CD4-positive, alpha-beta T cell treated with Interleukin-4 for 4 hours (primary cell): ENCODE results near the gene FCER1G.
A peak's percentile ranks its signal among the peaks of the same experiment; 100 is the strongest.
"Not testable (repeated sequence)": the region's sequence is repeated elsewhere in the genome, so short reads cannot be mapped to it uniquely, and the experiment has no call there.

Source experiments
- DNase-seq: peaks from one replicate; pipeline ENCODE4 v3.0.0-alpha.2; 2020

Gene FCER1G

GRCh38 chr1:161235957-161236775 is 21.1 kb downstream of the FCER1G start:
- DNase-seq = no peak

GRCh38 chr1:161238039-161238473 is 23.0 kb downstream of the FCER1G start, which contains the start of gene NR1I3:
NR1I3 (minus strand) TSS chr1:161238203; CDS start chr1:161236565, 1,638 bp downstream.
- no peak for DNase-seq

- no peak for DNase-seq
These were observed 26.6 kb downstream of the FCER1G start for GRCh38 chr1:161241682-161242081.

- DNase-seq = no peak
These were observed 27.2 kb downstream of the FCER1G start for GRCh38 chr1:161242313-161242712.

- DNase-seq = no peak
These were observed 29.8 kb downstream of the FCER1G start for GRCh38 chr1:161244888-161245287.

- not testable (repeated sequence) for DNase-seq
These were observed 35.0 kb downstream of the FCER1G start for GRCh38 chr1:161250100-161250499.

- DNase-seq = no peak
These were observed 35.7 kb downstream of the FCER1G start for GRCh38 chr1:161250829-161251228.

GRCh38 chr1:161251579-161251978 is 36.5 kb downstream of the FCER1G start:
- no peak for DNase-seq

- DNase-seq = not testable (repeated sequence)
These were observed 40.2 kb downstream of the FCER1G start for GRCh38 chr1:161255302-161255701.

- DNase-seq = not testable (repeated sequence)
These were observed 40.9 kb downstream of the FCER1G start for GRCh38 chr1:161255955-161256520.

GRCh38 chr1:161257109-161257508 is 42.0 kb downstream of the FCER1G start:
- not testable (repeated sequence) for DNase-seq

- DNase-seq = peak; percentile 10
These were observed 43.6 kb downstream of the FCER1G start, which contains the start of gene PCP4L1 for GRCh38 chr1:161258439-161259344. PCP4L1 (plus strand) TSS chr1:161258745; CDS start chr1:161258975, 230 bp downstream.

GRCh38 chr1:161259345-161259702 is 44.2 kb downstream of the FCER1G start:
- DNase-seq = no peak

- DNase-seq = no peak
These were observed 44.7 kb downstream of the FCER1G start for GRCh38 chr1:161259765-161260164.

- no peak for DNase-seq
These were observed 45.5 kb downstream of the FCER1G start for GRCh38 chr1:161260376-161261260.

GRCh38 chr1:161261261-161262235 is 46.5 kb downstream of the FCER1G start:
- DNase-seq = no peak

GRCh38 chr1:161265305-161265704 is 50.2 kb downstream of the FCER1G start:
- DNase-seq = no peak

- no peak for DNase-seq
These were observed 51.1 kb downstream of the FCER1G start for GRCh38 chr1:161266202-161266601.

- no peak for DNase-seq
These were observed 51.7 kb downstream of the FCER1G start for GRCh38 chr1:161266836-161267235.

GRCh38 chr1:161267321-161267720 is 52.2 kb downstream of the FCER1G start:
- DNase-seq = no peak
